Activated T-cell treated with anti-CD3 and anti-CD28 coated beads, Interleukin-2, amount 50 U/mL, for 48 hours (primary cell): ENCODE results near the gene ATG2B.

Experiments used
- DNase-seq, 2 experiments: peaks; one replicate each; pipeline ENCODE4 v3.0.0-alpha.2; 2020

Gene ATG2B

DNA sequence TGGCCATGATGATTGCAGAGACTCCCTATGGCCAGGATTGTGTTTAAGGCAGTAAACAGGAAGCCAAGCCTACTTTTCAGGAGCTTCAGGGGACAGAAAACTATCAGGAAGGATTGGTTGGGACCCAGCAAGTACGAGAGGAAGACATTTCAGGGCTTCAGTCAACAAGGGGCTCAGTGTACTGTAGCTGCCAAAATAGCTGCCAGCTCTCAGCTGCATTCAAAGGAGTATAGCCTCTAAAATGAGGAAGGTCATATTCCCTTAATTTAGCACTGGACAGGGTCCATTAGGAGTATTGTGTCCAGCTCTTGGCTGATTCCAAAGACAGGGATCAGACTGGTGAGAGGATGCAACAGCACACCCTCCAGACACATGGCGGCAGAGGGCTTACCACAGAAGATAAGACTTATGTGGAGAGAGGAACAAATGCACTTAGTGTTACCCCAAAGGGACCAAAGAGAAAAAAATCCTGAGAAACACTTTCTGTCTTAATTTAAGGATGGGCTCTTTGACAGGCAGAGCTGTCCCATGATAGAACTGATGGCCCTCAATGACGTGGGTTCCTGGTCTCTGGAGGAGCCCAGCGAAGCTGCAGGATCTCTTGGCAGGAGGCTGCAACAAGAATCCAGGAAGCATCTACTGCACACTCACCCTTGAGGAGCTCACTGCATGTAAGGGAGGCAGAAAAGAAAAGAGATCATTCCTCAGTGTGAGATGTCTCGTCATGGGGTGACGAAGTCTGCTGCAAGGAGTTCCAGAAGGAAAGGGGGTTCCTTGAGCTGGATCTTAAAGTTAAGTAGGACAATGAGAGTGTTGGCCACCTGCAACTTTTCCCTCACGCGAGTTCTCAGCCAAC, 92.3 kb downstream of the ATG2B start:
- DNase-seq: no peak

DNA sequence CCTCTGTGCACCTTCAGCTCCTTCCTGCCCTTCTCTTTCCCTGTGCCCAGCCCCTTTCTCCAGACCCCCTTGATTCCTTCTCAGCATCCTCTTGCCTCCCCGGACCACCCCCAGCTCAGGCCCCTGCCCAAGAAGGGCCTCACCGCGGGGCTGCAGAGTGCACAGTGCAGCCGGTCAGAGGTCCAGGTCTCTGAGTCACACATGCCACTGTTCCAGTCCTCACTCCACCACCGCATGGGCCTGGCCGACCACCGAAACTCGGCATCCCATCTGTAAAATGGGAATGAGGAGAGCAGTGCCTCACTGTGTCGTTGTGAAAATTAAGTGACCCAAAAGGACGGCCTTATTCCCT, 93.8 kb downstream of the ATG2B start:
- no peak for DNase-seq

- DNase-seq: no peak
Measured at GRCh38 chr14:96268431-96269358, 94.4 kb downstream of the ATG2B start.

DNA sequence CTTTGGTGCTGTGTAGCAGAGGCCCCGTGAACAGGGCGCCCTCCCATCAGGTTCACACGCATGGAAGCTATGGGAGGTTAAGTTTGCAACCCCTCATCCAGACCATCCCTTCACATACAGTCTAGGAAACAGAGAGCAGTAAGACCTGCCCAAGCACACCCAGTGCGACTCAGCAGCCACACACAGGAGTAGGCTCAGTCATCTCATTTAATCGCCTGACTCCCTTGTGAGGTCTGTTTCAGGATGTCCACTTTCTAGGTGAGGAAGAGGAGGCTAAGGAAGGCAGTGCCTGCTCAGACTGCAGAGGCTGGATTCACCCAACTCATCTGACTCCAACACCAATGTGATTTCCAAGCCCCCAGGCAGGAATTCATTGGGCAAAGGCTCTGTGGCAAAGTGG, 95.2 kb downstream of the ATG2B start:
- DNase-seq: no peak

DNA sequence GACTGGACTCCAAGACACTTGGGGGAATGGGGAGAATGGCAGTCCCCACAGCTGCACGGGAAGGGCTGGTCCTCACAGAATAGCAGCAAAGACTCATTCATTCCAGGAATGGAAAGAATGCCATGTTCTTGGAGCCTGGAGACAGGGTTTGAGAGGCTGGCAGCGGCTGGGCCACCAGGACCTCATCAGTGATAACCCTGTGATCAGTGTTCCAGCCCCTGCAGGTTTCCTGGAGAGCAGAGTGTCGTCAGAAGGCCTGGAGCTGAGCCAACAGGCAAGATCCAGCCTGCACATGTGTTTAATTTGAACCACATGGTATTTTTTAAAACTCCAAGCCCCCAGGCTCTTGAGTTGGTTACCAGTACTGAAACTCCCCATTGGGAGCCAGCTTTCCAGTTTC, 95.8 kb downstream of the ATG2B start:
- no peak for DNase-seq

DNA sequence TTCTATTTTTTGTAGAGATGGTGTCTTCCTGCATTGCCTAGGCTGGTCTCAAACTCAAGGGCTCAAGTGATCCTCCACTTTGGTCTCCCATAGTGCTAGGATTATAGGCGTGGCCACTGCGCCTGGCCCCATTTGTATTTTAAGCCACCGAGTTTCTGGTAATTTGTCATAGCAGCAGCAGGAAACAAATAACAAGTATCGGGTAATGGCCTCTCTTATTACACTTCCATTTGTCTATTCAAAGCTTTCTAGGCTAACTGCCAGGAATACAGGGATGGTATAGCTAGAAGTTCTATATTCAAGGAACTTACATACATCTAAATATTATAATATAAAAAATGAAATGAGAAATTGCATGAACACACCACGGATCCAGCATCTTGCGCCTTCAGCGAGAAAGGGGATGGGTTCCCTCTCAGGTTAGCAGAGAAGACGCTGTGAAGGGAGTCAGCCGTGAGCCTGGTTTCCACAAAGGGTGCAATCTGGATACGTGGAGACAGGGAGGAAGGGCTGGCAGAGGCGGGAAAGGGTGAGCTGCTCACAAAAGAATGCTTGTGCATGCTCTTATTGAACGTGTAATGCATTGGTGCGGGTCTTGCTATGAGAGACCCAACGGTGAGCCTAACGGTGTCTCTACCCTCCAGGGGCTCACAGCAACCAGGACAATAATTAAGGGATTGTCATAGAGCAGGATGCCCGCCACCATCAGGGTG, 97.6 kb downstream of the ATG2B start:
- DNase-seq: no peak

DNA sequence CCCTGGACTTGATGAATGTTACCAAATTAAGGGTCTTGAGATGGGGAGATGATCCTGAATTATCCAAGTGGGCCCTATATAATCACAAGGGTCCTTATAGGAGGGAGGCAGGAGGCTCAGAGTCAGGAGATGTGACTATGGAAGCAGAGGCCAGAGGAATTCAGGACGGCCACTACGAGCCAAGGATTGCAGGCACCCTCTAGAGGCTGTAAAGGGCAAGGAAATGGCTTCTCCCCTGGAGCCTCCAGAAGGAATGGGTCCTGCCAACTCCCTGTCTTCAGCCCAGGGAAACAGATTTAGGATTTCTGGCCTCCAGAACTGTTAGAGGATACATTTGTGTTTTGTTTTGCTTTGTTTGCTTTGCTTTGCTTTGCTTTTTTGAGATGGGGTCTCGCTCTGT, 98.3 kb downstream of the ATG2B start:
- no peak for DNase-seq

GRCh38 chr14:96264200-96264553, 99.0 kb downstream of the ATG2B start:
- DNase-seq: no peak

GRCh38 chr14:96263347-96264199, 99.6 kb downstream of the ATG2B start:
- no peak for DNase-seq

- no peak for DNase-seq
Measured at GRCh38 chr14:96261772-96262655, 101.1 kb downstream of the ATG2B start.

- no peak for DNase-seq
Measured at GRCh38 chr14:96261053-96261452, 102.1 kb downstream of the ATG2B start.

DNA sequence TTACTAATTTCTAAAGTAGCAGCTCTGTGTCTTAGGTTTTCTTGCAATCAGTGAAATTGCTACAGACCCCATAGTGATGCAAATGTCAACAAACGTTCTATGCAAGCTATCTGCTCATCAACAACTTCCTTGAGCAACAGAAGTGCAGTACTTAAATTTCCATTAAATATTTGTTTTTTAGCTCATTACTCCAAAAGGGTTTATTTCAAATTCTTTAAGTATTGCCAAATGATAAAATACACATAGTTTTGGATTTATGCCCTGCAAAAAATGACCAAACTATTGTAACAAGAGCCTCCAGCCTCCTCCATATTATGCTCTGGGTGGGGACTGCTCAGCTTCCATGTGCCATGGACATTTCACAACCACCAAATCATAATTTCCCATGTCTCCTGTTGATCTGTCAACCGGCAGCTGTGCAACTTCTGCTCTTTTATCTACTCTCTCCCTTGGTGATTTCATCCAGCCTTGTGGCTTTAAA, 102.8 kb downstream of the ATG2B start:
- no peak for DNase-seq

GRCh38 chr14:96257900-96258299, 105.2 kb downstream of the ATG2B start:
- no peak for DNase-seq

- no peak for DNase-seq
Measured at GRCh38 chr14:96257056-96257455, 106.1 kb downstream of the ATG2B start.

GRCh38 chr14:96256407-96256806, 106.7 kb downstream of the ATG2B start:
- DNase-seq: no peak

DNA sequence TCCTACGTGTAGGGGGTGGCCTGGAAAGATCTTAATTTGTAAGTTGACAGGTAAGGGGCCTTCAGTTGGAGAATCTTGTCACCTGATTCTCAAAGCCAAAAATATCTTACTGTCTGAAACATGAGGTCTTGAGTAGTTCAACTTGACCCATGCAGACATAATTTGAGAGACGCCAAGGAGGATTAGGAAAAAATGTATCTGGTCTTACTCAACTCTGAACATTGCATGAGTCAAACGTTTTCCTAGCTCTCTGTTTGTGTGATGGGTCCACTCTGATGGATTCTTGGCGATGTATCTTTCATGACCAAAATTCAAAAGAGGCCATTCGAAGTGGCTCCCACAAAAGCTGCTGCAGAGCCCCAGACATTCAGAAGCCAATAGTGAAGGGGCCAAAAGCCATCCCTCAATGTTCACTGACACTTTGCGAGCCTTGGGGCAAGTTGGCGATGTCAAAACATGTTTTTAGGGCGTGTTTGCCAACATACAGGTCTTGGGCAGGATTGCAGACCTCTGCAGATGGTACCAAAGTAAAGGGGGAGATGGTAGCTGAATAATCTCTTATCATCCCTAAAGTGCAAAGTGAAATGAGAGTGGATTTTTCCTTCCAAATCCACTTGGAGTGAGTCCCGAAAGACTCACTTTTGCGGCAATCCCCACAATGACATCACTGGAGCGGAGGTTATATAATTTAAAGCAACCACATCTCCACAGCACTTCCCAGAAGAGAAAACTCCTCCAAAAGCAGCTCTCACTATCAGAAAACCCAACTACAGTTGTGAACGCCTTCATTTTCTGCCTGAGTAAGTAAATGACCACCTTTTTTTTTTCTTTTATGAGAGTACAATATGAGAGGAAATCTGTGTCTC, 107.4 kb downstream of the ATG2B start, which contains the start of gene BDKRB1:
BDKRB1 (plus strand) TSS at position 710 of the 866 bp plus-strand sequence. CDS start 7,473 bp downstream, outside the sequence.
- DNase-seq: no peak

DNA sequence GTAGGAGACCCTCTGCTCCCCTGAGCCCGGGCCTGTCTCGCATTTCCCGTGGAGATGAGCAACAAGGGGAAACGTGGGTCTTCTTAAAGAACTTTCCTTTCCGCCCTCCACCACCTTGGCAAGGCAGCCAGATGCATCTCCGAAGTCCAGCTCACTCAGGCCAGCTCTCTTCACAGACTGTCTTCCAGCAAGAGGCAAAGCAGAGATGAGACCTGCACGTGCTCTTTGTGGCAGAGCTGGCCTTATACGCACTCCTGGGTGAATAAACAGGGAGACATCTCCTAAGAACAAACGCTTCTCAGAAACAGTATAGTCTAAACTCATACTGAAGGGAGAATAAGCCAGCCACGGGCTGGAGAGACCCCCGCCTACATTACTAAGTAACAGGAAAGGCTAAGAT, 108.5 kb downstream of the ATG2B start:
- no peak for DNase-seq

DNA sequence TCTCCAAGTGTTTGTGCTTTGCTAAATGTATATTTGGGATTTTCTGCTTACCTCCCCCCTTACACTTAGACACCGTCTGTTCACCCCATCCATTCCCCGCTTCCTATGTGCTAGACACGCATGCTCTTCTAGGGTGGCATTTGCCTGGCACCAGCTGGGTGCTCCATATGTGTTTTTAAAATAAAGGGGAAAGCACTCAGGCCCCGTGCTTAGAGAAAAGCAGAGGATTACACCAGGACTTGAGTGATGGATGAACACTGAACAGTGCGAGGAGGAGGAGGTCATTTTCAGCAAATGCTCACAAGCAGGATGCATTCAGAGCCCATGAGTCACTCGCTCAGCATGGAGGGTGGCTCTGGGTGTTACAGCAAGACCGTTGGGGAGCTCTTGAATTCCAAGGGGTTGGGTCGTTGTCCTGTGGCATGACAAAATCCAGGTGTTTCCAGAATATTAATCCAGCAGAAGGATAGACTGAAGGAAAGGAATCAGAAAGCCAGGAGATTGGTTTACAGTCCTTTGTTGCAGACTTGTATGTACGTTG, 110.1 kb downstream of the ATG2B start:
- no peak for DNase-seq

GRCh38 chr14:96252323-96252998, 110.7 kb downstream of the ATG2B start:
- DNase-seq: no peak
